HepG2 (cell line): ENCODE results near the gene HSPA1B. TPM values are rescaled to one million over a fixed set of nuclear protein-coding genes. Genes with fewer than 3 reads are reported as not detected.

ENCODE experiments used
- CREB3 ChIP-seq: sonication (generic); formaldehyde crosslinking; IDR thresholded peaks from 2 replicates; pipeline ENCODE4 v1.5.0; 2020; ENCODE audit warnings: missing genetic modification reagents
- FLYWCH1 ChIP-seq: sonication (generic); formaldehyde crosslinking; IDR thresholded peaks from 2 replicates; pipeline ENCODE4 v1.8.1; 2023; ENCODE audit warnings: mild to moderate bottlenecking, missing genetic modification reagents
- FOSL2 ChIP-seq: sonication (generic); formaldehyde crosslinking; IDR thresholded peaks from 2 replicates; pipeline ENCODE4 v1.4.0; 2020; ENCODE audit warnings: missing genetic modification reagents
- GABPA ChIP-seq, 2 experiments: IDR thresholded peaks; 2 replicates each; pipeline ENCODE4 v1.6.1; 2011 to 2016; ENCODE audit warnings: low read depth in 2 of 2, low read length in 1 of 2, missing biosample characterization in 1 of 2, missing genetic modification characterization in 1 of 2
- HDAC6 ChIP-seq: fragments of 200-600 bp; sonication (generic); IDR thresholded peaks from 2 replicates; pipeline ENCODE4 v1.7.0; 2017; ENCODE audit warnings: mild to moderate bottlenecking, antibody characterized with exemption, low read length, low read depth
- HOMEZ ChIP-seq: IDR thresholded peaks from 2 replicates; pipeline ENCODE4 v1.6.1; 2016; ENCODE audit warnings: low read depth
- KDM5A ChIP-seq: fragments of 200-600 bp; sonication (generic); IDR thresholded peaks from 2 replicates; pipeline ENCODE4 v1.7.0; 2018; ENCODE audit warnings: antibody characterized with exemption, mild to moderate bottlenecking, low read length, borderline replicate concordance
- MBD4 ChIP-seq: IDR thresholded peaks from 2 replicates; pipeline ENCODE4 v1.6.1; 2012; ENCODE audit warnings: low read length, inconsistent platforms, borderline replicate concordance
- NCOA1 ChIP-seq: sonication (generic); formaldehyde crosslinking; IDR thresholded peaks from 2 replicates; pipeline ENCODE4 v1.9.0; 2021; ENCODE audit warnings: missing genetic modification reagents
- NFE2L1 ChIP-seq: sonication (generic); formaldehyde crosslinking; IDR thresholded peaks from 2 replicates; pipeline ENCODE4 v1.4.0; 2020; ENCODE audit warnings: missing genetic modification reagents, mild to moderate bottlenecking, borderline replicate concordance
- RARA ChIP-seq: IDR thresholded peaks from 2 replicates; pipeline ENCODE4 v1.6.1; 2016; ENCODE audit warnings: missing genetic modification reagents, missing compliant biosample characterization
- ZBTB14 ChIP-seq: sonication (generic); formaldehyde crosslinking; IDR thresholded peaks from 2 replicates; pipeline ENCODE4 v1.4.0; 2020; ENCODE audit warnings: missing genetic modification reagents
- ZC3H13 ChIP-seq: sonication (generic); formaldehyde crosslinking; IDR thresholded peaks from 2 replicates; pipeline ENCODE4 v1.8.1; 2023; ENCODE audit warnings: mild to moderate bottlenecking, missing genetic modification reagents, moderate library complexity
- ZMYM2 ChIP-seq: sonication (generic); formaldehyde crosslinking; IDR thresholded peaks from 2 replicates; pipeline ENCODE4 v1.8.0; 2022; ENCODE audit warnings: mild to moderate bottlenecking, missing genetic modification reagents
- ZNF136 ChIP-seq: sonication (generic); formaldehyde crosslinking; IDR thresholded peaks from 2 replicates; pipeline ENCODE4 v1.8.1; 2022; ENCODE audit warnings: low read depth, mild to moderate bottlenecking, moderate library complexity, missing genetic modification reagents
- ZNF318 ChIP-seq: sonication (generic); formaldehyde crosslinking; IDR thresholded peaks from 2 replicates; pipeline ENCODE4 v1.4.0; 2020; ENCODE audit warnings: mild to moderate bottlenecking, missing genetic modification reagents
- ZNF746 ChIP-seq: sonication (generic); formaldehyde crosslinking; IDR thresholded peaks from 2 replicates; pipeline ENCODE4 v1.8.0; 2022; ENCODE audit warnings: mild to moderate bottlenecking, missing genetic modification reagents
- polyA plus RNA-seq, 8 experiments: library from polyadenylated mRNA; depleted of rRNA in 3 of 8; stranded (reverse) in 7 of 8; unstranded in 1 of 8; fragments of >200 nt; fragmentation: Illumina TruSeq in 4 of 8; extraction: Trizol in 4 of 8; gene quantifications; 2 replicates each; pipeline versions ENCODE4 v1.2.1 to v1.2.3, GENCODE V29; 2011 to 2016; ENCODE audit warnings: low read depth in 4 of 8, missing spikeins in 1 of 8, mixed read lengths in 1 of 8; ENCODE audit not compliant: insufficient read depth in 1 of 8
- total RNA-seq, 5 experiments: library from RNA; depleted of rRNA; stranded (reverse); fragments of >200 nt; fragmentation: Illumina TruSeq; extraction: Trizol; gene quantifications; 2 replicates each; pipeline ENCODE4 v1.2.3, GENCODE V29; 2016; ENCODE audit warnings: low read depth in 1 of 5

HSPA1B gene
- total and polyA plus RNA-seq, 2 of the 13 experiments (the other 11 are each of a cell fraction or from before 2014, with no cell fraction given), result 26.0 to 186 TPM

GRCh38 chr6:31795616-31796298 lies 31.8 kb upstream of the HSPA1B start, which contains the start of gene VARS1 (continued):
- TF ChIP-seq ZNF318 (CRISPR knock-in tag) (no peak), FOSL2 (CRISPR knock-in tag) (peak; percentile 43; the same call in 1 of the 2 replicates), CREB3 (CRISPR knock-in tag) (no peak; the same call in 1 of the 2 replicates), ZBTB14 (CRISPR knock-in tag) (peak; percentile 76; the same call in 1 of the 2 replicates), HDAC6 (no peak), HOMEZ (peak; percentile 33; the same call in 1 of the 2 replicates), ZMYM2 (CRISPR knock-in tag) (peak; percentile 93), KDM5A (peak; percentile 31; the same call in 1 of the 2 replicates), FLYWCH1 (CRISPR knock-in tag) (no peak), NFE2L1 (CRISPR knock-in tag) (peak; percentile 19; the same call in 1 of the 2 replicates), ZC3H13 (CRISPR knock-in tag) (0 out of 2 replicates have a peak, but pooled peaks have one; percentile 61), ZNF136 (CRISPR knock-in tag) (0 out of 2 replicates have a peak, but pooled peaks have one; percentile 30), RARA (CRISPR knock-in tag) (peak; percentile 6; the same call in 1 of the 2 replicates), GABPA (IDR thresholded peaks at IDR 0.05; ENCODE audit: low read depth, low read length) (peak; percentile 58), GABPA (CRISPR knock-in tag; IDR thresholded peaks at IDR 0.05; ENCODE audit: low read depth) (peak; percentile 71), ZNF746 (CRISPR knock-in tag) (no peak), MBD4 (no peak), NCOA1 (CRISPR knock-in tag) (no peak)
